Neutrophil (primary cell): ENCODE data around the gene CDC42EP3.

Experiments used
- H3K27ac ChIP-seq: fragments of 200-600 bp; sonication (generic); 2 replicates; pipeline ENCODE4 v1.5.1; 2016; ENCODE audit warnings: mild to moderate bottlenecking, moderate library complexity
- H3K27me3 ChIP-seq: fragments of 200-600 bp; sonication (generic); 2 replicates; pipeline ENCODE4 v1.6.0; 2016; ENCODE audit warnings: mild to moderate bottlenecking
- H3K36me3 ChIP-seq: fragments of 200-600 bp; sonication (generic); 2 replicates; pipeline ENCODE4 v1.5.1; 2017
- H3K4me1 ChIP-seq, 2 experiments: fragments of 200-600 bp in 1 of 2; sonication (generic) in 1 of 2; 1 replicate in 1 of 2; 2 replicates in 1 of 2; pipeline versions ENCODE4 v1.5.1 to v1.6.1; 2013 to 2016; ENCODE audit warnings: low read depth in 1 of 2, low read length in 1 of 2, mild to moderate bottlenecking in 1 of 2, moderate library complexity in 1 of 2; ENCODE audit not compliant: control insufficient read depth in 1 of 2, insufficient read depth in 1 of 2
- H3K4me3 ChIP-seq, 2 experiments: fragments of 200-600 bp in 1 of 2; sonication (generic) in 1 of 2; 1 replicate in 1 of 2; 2 replicates in 1 of 2; pipeline ENCODE4 v1.5.1; 2013 to 2016; ENCODE audit warnings: low read depth in 1 of 2, low read length in 1 of 2, mild to moderate bottlenecking in 1 of 2, moderate library complexity in 1 of 2
- H3K9me3 ChIP-seq: fragments of 200-600 bp; sonication (generic); 2 replicates; pipeline ENCODE4 v1.5.1; 2016
- TF ChIP-seq, protein P1 (sequence below): fragments of 200-600 bp; sonication (generic); IDR thresholded peaks from 2 replicates; pipeline ENCODE4 v1.5.1; 2016; ENCODE audit warnings: antibody characterized with exemption

CDC42EP3 gene

DNA sequence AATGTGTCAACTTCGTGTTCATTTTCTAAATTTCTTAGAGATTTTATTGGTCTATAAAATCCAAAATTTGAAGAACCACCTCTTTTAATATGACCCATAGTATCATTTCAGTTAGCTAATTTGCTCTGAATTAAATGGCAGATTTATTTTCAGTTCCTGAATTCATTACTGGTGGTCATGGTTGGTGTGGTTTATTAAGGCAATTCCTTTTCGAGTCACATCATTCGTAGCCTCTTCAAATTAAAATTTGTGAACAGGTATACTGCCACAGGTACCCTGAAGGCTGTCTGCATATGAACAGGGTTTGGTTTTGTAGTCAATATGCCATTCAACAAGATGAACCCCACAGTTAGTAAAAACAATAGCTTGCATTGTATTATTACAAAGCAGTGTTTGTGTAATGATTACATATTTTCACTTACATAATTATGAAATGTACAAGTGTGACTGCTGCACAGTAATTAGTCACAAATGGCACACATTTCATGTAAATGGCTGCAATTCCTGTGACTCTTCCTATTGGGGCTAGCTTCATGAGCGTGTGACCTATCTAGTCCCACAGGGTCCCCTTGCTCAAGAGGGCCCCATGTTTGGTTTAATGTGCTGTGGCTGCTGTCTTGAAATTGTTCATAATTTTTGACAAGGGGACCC, 48.9 kb downstream of the CDC42EP3 start:
- TF ChIP-seq, protein P1, sequence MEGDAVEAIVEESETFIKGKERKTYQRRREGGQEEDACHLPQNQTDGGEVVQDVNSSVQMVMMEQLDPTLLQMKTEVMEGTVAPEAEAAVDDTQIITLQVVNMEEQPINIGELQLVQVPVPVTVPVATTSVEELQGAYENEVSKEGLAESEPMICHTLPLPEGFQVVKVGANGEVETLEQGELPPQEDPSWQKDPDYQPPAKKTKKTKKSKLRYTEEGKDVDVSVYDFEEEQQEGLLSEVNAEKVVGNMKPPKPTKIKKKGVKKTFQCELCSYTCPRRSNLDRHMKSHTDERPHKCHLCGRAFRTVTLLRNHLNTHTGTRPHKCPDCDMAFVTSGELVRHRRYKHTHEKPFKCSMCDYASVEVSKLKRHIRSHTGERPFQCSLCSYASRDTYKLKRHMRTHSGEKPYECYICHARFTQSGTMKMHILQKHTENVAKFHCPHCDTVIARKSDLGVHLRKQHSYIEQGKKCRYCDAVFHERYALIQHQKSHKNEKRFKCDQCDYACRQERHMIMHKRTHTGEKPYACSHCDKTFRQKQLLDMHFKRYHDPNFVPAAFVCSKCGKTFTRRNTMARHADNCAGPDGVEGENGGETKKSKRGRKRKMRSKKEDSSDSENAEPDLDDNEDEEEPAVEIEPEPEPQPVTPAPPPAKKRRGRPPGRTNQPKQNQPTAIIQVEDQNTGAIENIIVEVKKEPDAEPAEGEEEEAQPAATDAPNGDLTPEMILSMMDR, result no peak
- Histone ChIP-seq H3K27me3 (no peaks in the 10 kb centered on the region), H3K27ac (peak overlapping the region; percentile 98), H3K4me1 (peaks cover 81 to 84% of the 10 kb centered on the region in 2 experiments), H3K9me3 (no peaks in the 10 kb centered on the region), H3K4me3 (no peak overlapping the region), H3K36me3 (no peaks in the 10 kb centered on the region)

DNA sequence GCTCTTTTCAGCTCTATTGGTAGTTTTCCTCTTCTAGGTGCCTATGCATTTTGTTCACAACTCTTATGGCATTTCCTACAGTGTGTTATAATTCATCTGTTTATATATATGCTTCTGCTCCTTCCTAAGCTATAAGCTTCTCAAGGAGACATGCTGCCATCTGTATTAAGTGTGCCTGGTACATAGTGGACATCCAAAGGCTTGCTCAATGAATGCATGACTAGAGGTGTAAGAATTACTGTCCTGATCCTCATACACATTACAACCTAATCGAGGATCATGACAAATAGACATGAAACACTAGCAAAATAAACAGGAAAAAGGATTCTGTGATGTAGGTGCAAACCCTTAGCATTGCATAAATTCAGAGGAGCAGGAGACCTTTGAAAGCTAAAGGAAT, 50.2 kb downstream of the CDC42EP3 start:
- Histone ChIP-seq H3K27ac (peak overlapping the region; percentile 98), H3K4me1 (peaks cover 90 to 95% of the 10 kb centered on the region in 2 experiments), H3K36me3 (no peaks in the 10 kb centered on the region), H3K27me3 (no peaks in the 10 kb centered on the region), H3K9me3 (no peaks in the 10 kb centered on the region), H3K4me3 (no peak overlapping the region)
- TF ChIP-seq, protein P1, result no peak

DNA sequence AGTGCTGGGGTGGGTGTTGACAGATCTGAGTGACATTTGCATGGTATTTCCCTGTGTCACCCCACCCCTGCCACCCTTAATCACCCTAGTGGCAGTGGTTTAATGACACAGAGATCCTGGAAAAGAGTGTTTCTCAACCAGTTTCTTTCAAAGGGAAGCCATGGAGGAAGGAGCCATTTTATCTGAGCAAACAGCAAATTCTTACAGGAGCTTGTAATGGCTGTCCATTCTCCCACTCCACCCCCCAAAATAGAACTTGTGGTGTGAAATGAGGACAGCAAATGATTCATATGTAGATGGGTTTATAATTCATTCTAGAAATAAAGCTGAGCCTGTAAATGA, 51.5 kb downstream of the CDC42EP3 start:
- no peaks in the 10 kb centered on the region for H3K36me3 ChIP-seq
- H3K27ac ChIP-seq, result peak overlapping the region; percentile 98
- peaks cover 88 to 92% of the 10 kb centered on the region in 2 experiments for H3K4me1 ChIP-seq

DNA sequence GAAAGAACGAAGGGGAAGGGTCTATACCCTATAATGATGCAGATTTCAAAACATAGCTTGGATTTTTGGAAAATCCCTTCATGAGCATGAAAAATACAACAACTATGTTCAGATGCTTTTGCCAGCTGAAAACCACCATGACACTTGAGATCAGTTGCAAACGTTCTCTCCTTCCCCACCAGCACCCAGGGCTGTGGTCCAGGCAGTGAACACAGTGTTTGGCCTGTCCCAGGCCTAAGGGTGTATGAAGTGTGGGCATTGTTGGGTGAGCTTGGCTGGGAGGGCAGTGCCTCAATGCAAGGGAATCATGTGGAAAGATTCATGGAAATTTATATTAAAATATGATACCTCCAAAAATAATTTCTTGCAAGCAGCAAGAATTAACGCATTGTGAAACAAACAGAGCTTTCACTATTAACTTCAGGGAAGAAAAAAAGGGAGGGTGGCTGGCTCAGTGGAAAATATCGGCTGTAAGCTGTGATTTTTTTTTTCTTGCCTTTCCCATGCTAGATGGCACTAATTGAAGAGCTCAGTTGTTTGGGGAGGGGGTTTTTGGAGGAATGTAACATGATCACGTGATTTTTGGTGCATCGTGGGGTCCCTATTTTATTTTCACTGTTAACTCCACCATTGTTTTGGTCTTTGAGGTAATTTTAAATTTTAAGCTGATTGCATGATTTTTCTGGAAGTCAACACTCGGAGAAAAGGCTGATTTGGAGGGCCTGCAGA, 52.0 kb downstream of the CDC42EP3 start:
- no peaks in the 10 kb centered on the region for H3K9me3 ChIP-seq
- H3K27ac ChIP-seq, result peak overlapping the region; percentile 98
- no peaks in the 10 kb centered on the region for H3K36me3 ChIP-seq
- H3K4me1 ChIP-seq, result peaks cover 83 to 87% of the 10 kb centered on the region in 2 experiments
- no peak overlapping the region for H3K4me3 ChIP-seq
- TF ChIP-seq, protein P1, result no peak
- H3K27me3 ChIP-seq, result no peaks in the 10 kb centered on the region

More for the DNA sequence above, 51.5 kb downstream of the CDC42EP3 start:
- no peaks in the 10 kb centered on the region for H3K9me3 ChIP-seq
- no peaks in the 10 kb centered on the region for H3K27me3 ChIP-seq
- H3K4me3 ChIP-seq, result no peak overlapping the region
- TF ChIP-seq, protein P1, result no peak

DNA sequence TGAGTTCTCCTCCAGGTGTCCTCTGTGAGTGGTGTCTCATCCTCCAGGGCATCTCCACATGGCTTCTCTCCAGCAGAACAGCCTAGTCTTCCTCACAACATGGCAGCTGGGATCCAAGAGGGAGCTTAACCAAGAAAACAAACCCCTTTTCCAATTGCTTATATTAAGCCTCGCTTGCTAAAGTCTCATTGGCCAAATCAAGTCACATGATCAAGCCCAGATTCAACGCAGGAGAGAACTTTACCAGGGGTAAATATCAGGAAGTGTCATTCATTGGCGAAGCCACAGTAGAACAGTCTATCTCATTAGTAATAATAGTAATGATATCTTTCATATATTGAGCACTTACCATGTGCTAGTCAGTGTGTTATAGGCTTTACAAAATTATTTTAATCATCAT, 53.1 kb downstream of the CDC42EP3 start:
- peaks cover 72 to 76% of the 10 kb centered on the region in 2 experiments for H3K4me1 ChIP-seq
- H3K27me3 ChIP-seq, result no peaks in the 10 kb centered on the region
- TF ChIP-seq, protein P1, result no peak
- H3K4me3 ChIP-seq, result peak overlapping the region; percentile 68
- no peaks in the 10 kb centered on the region for H3K36me3 ChIP-seq
- H3K27ac ChIP-seq, result peak overlapping the region; percentile 98
- no peaks in the 10 kb centered on the region for H3K9me3 ChIP-seq
